Central memory CD4-positive, alpha-beta T cell (primary cell): ENCODE results near the gene DLGAP1.

ENCODE experiments used
- DNase-seq: peaks from one replicate; pipeline ENCODE4 v3.0.0; 2022

Gene DLGAP1

DNA sequence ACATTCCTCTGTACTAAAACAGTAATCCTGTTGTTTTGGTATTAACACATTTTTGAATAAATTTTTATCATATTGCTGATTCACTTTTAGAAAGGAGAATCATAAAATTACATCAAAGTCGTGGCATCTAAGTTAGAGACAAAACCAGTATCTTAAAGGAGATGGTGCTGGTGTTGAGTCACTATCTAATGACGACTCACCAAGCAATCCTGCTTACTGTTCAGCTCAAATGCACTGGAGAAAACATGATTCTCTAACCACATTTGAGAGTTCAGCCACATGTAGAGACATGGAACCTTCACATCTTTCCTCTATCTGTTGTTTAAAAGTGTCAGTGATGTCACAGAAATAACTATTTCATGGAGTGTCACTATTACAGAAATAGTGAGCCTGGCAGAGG lies 531.4 kb downstream of the DLGAP1 start:
- DNase-seq, result no peak

- no peak for DNase-seq
These were observed 533.3 kb downstream of the DLGAP1 start for GRCh38 chr18:3921826-3922225.

GRCh38 chr18:3920832-3921231 lies 534.3 kb downstream of the DLGAP1 start:
- no peak for DNase-seq

DNA sequence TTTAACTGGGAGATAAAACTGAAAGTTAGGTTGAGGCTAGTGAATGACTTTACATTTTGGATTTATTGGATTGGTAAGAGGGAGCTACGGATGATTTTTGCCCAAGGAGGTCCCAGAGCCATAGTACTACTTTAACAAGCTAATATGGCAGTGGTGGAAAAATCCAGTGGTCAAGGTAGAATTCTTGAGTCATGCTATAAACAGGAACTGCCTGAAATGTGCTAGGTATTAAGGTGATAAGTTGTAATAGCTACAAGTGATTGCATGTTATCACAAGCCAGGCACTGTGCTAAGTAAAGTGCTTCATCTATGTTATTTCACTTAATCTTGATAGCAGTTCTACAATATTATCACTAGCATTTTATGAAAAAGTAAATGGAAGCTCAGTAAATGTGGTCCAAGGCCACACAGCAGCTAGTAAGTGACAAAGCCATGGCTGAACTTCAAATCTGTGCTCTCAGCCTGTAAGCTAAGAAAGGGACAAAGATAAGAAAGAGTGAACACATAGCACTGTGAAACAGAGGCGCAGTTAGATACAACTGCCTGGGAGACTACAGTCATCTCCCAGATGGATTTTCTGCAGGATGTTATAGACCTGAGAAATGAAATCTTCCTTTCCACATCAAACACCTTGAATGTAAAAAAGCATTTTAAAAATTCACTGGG lies 535.6 kb downstream of the DLGAP1 start:
- no peak for DNase-seq

DNA sequence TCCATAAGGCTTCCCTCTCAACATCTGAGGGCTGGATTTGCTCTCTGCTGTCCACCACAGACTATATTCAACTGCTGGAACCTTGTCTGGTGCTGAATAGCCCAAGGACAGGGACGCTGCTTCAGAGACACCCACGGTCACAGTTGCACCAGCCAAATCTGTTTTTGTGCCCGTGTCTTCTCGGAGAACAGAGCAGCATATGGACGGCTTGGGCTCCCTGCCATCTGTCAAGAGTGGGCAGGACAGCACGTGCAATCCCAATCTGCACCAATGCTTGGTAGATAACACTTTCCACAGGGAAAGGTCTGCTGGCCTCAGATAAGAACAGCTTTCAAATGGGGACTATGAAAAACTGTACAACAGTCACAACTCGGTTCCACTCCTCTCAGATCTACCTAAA lies 539.0 kb downstream of the DLGAP1 start:
- no peak for DNase-seq

DNA sequence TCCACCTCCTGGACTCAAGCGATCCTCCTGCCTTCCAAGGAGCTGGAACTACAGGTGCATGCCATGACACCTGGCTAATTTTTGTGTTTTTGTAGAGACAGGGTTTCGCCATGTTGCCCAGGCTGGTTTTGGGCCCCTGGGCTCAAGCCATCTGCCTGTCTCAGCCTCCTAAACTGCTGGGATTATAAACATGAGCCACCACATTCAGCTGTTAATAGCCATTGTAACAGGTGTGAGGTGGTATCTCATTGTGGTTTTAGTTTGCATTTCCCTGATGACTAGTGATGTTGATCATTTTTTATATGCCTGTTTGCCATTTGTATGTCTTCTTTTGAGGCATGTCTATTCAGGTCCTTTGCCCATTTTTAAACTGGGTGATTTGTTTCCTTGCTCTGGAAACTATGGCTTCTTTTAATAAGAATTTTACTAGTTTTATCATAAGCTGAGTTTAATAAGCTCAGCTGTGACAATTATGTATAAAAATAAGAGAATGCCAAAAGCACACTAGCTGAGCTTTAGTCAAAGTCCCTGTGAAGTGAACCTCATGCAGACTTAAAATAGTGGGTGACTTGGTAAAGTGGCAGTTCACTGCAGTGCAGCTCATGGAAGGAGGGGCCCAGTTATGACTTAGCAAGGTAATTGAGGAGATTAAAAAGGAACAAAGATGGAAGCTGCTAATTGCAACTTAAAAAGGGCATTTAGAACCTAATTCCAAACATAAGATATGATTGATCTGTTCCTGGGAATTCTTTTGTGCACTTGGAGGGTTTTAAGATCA lies 540.1 kb downstream of the DLGAP1 start:
- DNase-seq, result no peak

GRCh38 chr18:3914109-3914508 lies 541.0 kb downstream of the DLGAP1 start:
- DNase-seq, result no peak

- no peak for DNase-seq
These were observed 542.4 kb downstream of the DLGAP1 start for GRCh38 chr18:3912705-3913104.

DNA sequence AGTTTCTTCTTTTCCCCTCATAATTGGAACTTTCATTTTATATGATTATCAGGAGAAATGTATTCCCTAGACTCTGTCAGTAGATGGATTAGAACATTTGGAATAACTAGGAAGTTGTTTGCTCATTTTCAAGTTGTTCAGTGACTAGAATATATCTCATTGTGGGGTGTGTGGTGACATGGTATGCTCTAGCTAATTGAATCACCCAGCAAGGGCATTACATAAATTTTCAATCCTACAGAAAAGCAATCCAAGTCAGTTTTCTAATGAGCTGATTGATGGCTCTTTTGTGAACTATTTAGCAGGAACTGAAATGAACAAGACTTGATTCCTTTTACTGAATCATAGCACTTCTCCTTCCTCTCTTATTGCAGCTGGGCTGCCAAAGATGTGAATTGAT lies 543.7 kb downstream of the DLGAP1 start:
- DNase-seq, result no peak

DNA sequence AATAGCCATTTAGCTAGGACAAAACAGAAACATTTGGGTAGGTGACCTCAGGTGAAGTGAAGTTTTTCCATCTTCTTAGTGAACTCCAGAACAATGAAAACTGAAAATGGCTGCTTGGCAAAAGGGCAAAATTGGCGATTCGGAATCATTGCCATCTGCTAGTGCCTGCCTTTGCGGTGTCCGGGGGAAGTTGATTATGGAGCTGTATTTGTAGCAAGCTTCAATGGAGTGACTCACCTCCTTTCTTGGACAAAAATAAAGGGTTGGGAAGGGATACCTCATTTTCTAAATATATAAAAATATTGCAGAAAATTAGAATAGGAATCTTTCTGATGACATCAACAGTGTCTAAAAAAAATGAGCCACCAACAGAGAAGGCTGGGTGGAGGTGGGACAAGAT lies 544.6 kb downstream of the DLGAP1 start:
- no peak for DNase-seq

DNA sequence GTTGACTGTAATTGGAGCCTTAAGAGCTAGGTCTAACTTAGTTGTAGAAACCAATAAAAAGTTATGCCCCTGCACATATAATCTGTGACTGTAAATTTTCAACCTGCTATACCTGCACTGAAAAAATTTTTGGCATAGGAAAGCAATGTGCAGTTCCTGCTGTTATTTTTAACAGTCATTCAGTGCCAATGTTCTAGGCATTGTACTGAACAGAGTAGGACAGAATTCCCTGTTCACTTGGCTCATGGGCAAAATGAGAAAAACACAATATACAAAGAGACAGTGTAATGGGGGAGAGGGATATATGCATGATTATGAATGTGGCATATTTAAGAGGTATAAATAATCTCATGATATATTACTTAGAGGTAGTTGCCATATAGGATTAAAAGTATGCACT lies 547.2 kb downstream of the DLGAP1 start:
- no peak for DNase-seq

DNA sequence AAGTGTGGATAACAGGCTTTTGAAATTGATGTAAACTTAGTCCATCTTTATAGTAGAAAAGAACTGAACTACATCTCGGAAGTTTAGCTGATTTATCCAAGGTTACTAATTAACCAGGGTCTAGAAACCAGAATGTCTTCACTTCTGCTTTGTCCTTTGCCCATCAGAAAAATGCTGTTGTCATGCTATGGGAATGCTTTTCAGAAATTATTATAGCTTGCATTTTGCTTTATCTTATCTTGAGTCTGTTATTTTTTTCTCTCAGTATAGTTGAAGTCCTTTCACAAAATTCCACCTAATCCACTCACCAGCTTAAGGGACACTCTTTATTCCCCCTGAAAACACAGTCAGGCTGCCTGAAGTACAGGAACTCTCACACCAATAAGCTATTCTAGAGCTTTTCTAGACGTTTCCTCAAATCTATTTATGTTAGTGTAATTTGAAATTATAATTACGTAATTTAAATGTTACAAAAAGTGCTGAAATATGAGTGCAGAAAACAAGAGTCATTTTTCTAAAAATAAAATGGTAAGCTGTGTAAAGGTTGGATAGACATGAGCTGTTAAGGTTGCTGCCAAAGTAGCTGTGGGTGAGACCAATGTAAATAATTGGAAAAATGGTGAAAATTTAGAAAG lies 548.9 kb downstream of the DLGAP1 start:
- DNase-seq, result no peak

DNA sequence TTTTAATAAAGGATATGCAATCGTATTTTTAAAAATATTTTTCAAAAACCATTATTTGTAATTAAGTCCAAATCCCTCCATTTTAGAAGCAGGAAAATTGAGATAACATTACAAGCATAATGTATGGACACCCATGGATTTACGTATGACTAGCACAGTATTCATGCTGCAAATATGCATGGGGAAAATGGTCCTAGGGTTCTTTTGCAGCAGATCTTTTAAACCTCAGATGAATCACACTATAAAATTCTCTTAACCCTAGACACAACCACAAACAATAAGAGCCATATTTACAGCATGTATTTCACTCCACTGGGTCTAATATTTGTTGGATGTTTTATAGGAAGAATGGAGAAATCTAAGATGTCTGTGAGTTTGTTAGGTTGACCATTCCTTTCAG lies 551.8 kb downstream of the DLGAP1 start:
- no peak for DNase-seq

GRCh38 chr18:3902676-3903075 lies 552.4 kb downstream of the DLGAP1 start:
- no peak for DNase-seq

- no peak for DNase-seq
These were observed 553.3 kb downstream of the DLGAP1 start for GRCh38 chr18:3901811-3902210.

- no peak for DNase-seq
These were observed 554.1 kb downstream of the DLGAP1 start for GRCh38 chr18:3901042-3901441.

GRCh38 chr18:3900327-3900726 lies 554.8 kb downstream of the DLGAP1 start:
- no peak for DNase-seq

GRCh38 chr18:3898861-3899613 lies 556.1 kb downstream of the DLGAP1 start:
- no peak for DNase-seq

DNA sequence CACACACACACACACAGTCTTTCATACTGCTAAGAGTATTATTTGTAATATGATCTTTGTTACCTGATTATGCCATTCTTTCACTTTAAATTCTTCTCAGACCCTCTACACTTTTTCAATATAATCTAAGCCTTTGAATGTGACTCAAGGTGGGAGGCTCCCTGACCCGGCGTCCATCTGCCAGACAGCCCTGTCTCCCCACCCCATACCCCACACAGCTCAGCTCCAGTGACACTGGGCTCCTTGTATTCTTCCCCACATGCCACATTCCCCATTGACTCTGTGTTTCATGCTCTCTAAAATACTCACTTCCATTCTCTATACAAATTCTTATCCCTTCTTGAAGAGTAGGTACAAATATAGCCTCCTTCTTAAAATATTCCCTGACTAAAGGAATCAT lies 563.0 kb downstream of the DLGAP1 start:
- no peak for DNase-seq

DNA sequence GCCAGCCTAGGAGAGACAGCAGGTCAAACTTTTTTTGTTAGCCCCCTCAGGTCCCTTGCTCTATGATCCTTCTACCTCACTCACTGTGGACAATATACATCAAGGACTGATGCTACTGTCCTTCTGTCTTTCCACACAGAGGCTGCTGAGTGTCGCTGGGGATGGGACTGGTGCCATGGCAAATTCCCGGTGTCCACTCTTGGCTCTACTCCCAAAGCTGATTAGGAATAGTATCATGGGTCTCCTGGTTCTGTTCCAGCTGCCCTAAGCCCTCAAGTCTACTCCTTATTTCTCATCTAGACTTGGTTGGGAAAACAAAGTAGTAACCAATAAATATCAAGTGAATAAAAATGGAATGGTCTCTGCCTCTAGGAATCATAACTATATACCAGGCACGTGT lies 563.9 kb downstream of the DLGAP1 start:
- no peak for DNase-seq

GRCh38 chr18:3889803-3890202 lies 565.3 kb downstream of the DLGAP1 start:
- DNase-seq, result no peak

DNA sequence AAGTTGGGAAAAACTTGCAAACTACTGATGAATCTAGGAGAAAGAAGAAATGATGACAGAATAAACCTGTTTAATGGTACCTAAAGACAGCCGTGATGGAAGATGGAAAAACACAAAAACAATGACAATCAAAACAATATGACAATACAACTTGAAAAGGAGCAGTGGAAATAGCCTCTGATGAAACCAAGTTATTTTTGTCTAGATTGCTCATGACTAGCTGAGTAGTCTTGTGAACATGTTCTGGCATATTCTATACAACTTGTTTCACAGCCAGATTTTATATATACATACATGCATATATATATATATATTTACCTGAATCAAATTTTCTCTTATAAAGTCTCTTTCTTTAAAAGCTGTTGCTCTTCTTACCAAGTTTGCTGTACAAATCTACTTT lies 566.0 kb downstream of the DLGAP1 start:
- DNase-seq, result no peak

GRCh38 chr18:3886575-3887322 lies 568.4 kb downstream of the DLGAP1 start:
- DNase-seq, result no peak
